K562 (cell line): ENCODE measurements around the gene TPD52L2. TPM values are rescaled to one million over a fixed set of nuclear protein-coding genes. Genes with fewer than 3 reads are reported as not detected.

Experiments used
- BDP1 ChIP-seq: IDR thresholded peaks from 3 replicates; pipeline ENCODE4 v1.6.1; 2011; ENCODE audit not compliant: insufficient read length, insufficient read depth
- FOXM1 ChIP-seq, 2 experiments: fragments of 450-650 bp in 1 of 2; sonication (generic) in 1 of 2; formaldehyde crosslinking in 1 of 2; IDR thresholded peaks; 2 replicates each; pipeline versions ENCODE4 v1.6.1 to v1.9.0; 2017 to 2022; ENCODE audit warnings: low read depth in 2 of 2, mild to moderate bottlenecking in 2 of 2, missing genetic modification reagents in 1 of 2, moderate library complexity in 1 of 2
- GABPB2 ChIP-seq: fragments of 250-450 bp; sonication (Bioruptor Pico); conservative IDR thresholded peaks from 2 replicates; pipeline ENCODE4 v1.5.1; 2021; ENCODE audit warnings: mild to moderate bottlenecking
- GTF2F1 ChIP-seq: IDR thresholded peaks from 2 replicates; pipeline ENCODE4 v1.6.1; 2011; ENCODE audit warnings: low read depth, low read length, improper control_type of control experiment
- HEY1 ChIP-seq: fragments of 250-450 bp; sonication (Bioruptor Pico); IDR thresholded peaks from 2 replicates; pipeline ENCODE4 v1.5.0; 2020; ENCODE audit warnings: mild to moderate bottlenecking, moderate library complexity, borderline replicate concordance
- IRF1 ChIP-seq: sonication (generic); formaldehyde crosslinking; IDR thresholded peaks from 2 replicates; pipeline ENCODE4 v1.8.0; 2022; ENCODE audit warnings: missing genetic modification reagents, mild to moderate bottlenecking, borderline replicate concordance
- IRF9 ChIP-seq: fragments of 450-650 bp; IDR thresholded peaks from 2 replicates; pipeline ENCODE4 v1.6.1; 2016; ENCODE audit warnings: missing biosample characterization, missing genetic modification characterization
- KLF6 ChIP-seq: fragments of 250-450 bp; sonication (Bioruptor Pico); IDR thresholded peaks from 2 replicates; pipeline ENCODE4 v1.4.0; 2020; ENCODE audit warnings: mild to moderate bottlenecking, moderate library complexity, borderline replicate concordance
- MCM3 ChIP-seq: fragments of 450-650 bp; IDR thresholded peaks from 2 replicates; pipeline ENCODE4 v1.6.1; 2016
- MTA3 ChIP-seq: fragments of 450-650 bp; formaldehyde crosslinking; IDR thresholded peaks from 2 replicates; pipeline ENCODE4 v1.6.1; 2017; ENCODE audit warnings: mild to moderate bottlenecking, borderline replicate concordance
- NFYB ChIP-seq: IDR thresholded peaks from 2 replicates; pipeline ENCODE4 v1.6.1; 2011; ENCODE audit warnings: mild to moderate bottlenecking, moderate library complexity; ENCODE audit not compliant: insufficient read length; ENCODE audit errors: extremely low read depth
- NR2C1 ChIP-seq, 2 experiments: fragments of 450-650 bp; IDR thresholded peaks; 2 replicates each; pipeline ENCODE4 v1.6.1; 2017; ENCODE audit warnings: mild to moderate bottlenecking in 2 of 2, antibody characterized with exemption in 1 of 2, inconsistent platforms in 1 of 2, missing compliant biosample characterization in 1 of 2, missing genetic modification characterization in 1 of 2
- RBFOX2 ChIP-seq: fragments of 200-400 bp; formaldehyde crosslinking; IDR thresholded peaks from 2 replicates; pipeline ENCODE4 v1.6.1; 2017; ENCODE audit warnings: low read depth, mild to moderate bottlenecking, low read length, moderate library complexity
- RBM15 ChIP-seq: fragments of 200-400 bp; formaldehyde crosslinking; IDR thresholded peaks from 2 replicates; pipeline ENCODE4 v1.6.1; 2018; ENCODE audit warnings: mild to moderate bottlenecking, low read length, moderate library complexity; ENCODE audit not compliant: insufficient read depth
- RFX7 ChIP-seq: fragments of 250-450 bp; sonication (Bioruptor Pico); IDR thresholded peaks from 2 replicates; pipeline ENCODE4 v1.5.1; 2021; ENCODE audit warnings: mild to moderate bottlenecking
- SMAD3 ChIP-seq: fragments of 450-650 bp; formaldehyde crosslinking; conservative IDR thresholded peaks from 2 replicates; pipeline ENCODE4 v1.4.0; 2020; ENCODE audit warnings: mild to moderate bottlenecking
- SMC3 ChIP-seq: conservative IDR thresholded peaks from 2 replicates; pipeline ENCODE4 v1.6.1; 2011; ENCODE audit warnings: low read depth, low read length, improper control_type of control experiment; ENCODE audit not compliant: insufficient read depth
- TARDBP ChIP-seq: fragments of 450-650 bp; IDR thresholded peaks from 2 replicates; pipeline ENCODE4 v1.6.1; 2016
- TGIF2 ChIP-seq: sonication (generic); formaldehyde crosslinking; IDR thresholded peaks from 2 replicates; pipeline ENCODE4 v1.8.1; 2022; ENCODE audit warnings: mild to moderate bottlenecking, missing genetic modification reagents, moderate library complexity
- TSC22D4 ChIP-seq: fragments of 450-650 bp; IDR thresholded peaks from 2 replicates; pipeline ENCODE4 v1.6.1; 2016; ENCODE audit warnings: missing genetic modification characterization, missing biosample characterization, control low read depth
- ZBTB2 ChIP-seq: fragments of 450-650 bp; IDR thresholded peaks from 2 replicates; pipeline ENCODE4 v1.6.1; 2016; ENCODE audit warnings: antibody characterized with exemption
- ZBTB5 ChIP-seq: fragments of 450-650 bp; IDR thresholded peaks from 2 replicates; pipeline ENCODE4 v1.6.1; 2017; ENCODE audit warnings: antibody characterized with exemption
- ZNF583 ChIP-seq: fragments of 250-450 bp; sonication (Bioruptor Pico); IDR thresholded peaks from 2 replicates; pipeline ENCODE4 v1.4.0; 2020
- polyA plus RNA-seq, 8 experiments: library from polyadenylated mRNA; depleted of rRNA in 4 of 8; stranded (reverse) in 5 of 8; unstranded in 3 of 8; fragments of >200 nt; fragmentation: Nextera tagmentation in 2 of 8; fragmentation: Illumina TruSeq in 1 of 8; extraction: Ambion mirVana in 2 of 8; extraction: Trizol in 1 of 8; gene quantifications; 2 replicates each; pipeline versions ENCODE4 v1.2.1 to v1.2.3, GENCODE V29; 2011 to 2014; ENCODE audit warnings: inconsistent platforms in 1 of 8, missing spikeins in 1 of 8
- total RNA-seq, 7 experiments: library from RNA; depleted of rRNA in 6 of 7; stranded (reverse); fragments of >200 nt in 6 of 7; fragmentation: Illumina TruSeq in 2 of 7; extraction: Trizol in 2 of 7; gene quantifications; 2 replicates each; pipeline versions ENCODE4 v1.2.1 to v1.2.3, GENCODE V29; 2011 to 2021; ENCODE audit warnings: low replicate concordance in 1 of 7

Gene TPD52L2
- total and polyA plus RNA-seq, 9 of the 15 experiments (the other 6 are each of a cell fraction or from before 2014, with no cell fraction given), result 1.9 to 117 (median 74.6) TPM

- TF ChIP-seq ZBTB5 (no peak; the same call in 1 of the 2 replicates), ZBTB2 (no peak; the same call in 1 of the 2 replicates), TARDBP (no peak), TGIF2 (CRISPR knock-in tag) (no peak), RBM15 (no peak), TSC22D4 (tag) (no peak), ZNF583 (CRISPR knock-in tag) (no peak), GABPB2 (no peak), SMAD3 (CRISPR knock-in tag) (no peak), MCM3 (no peak), IRF9 (no peak), KLF6 (CRISPR knock-in tag) (peak; percentile 47; the same call in 1 of the 2 replicates), GTF2F1 (peak; percentile 45; the same call in 1 of the 2 replicates), MTA3 (0 out of 2 replicates have a peak, but pooled peaks have one; percentile 89), RFX7 (no peak), NFYB (peak; percentile 94), IRF1 (CRISPR knock-in tag) (peak; percentile 52; the same call in 1 of the 2 replicates), HEY1 (CRISPR knock-in tag) (no peak), NR2C1 (IDR thresholded peaks at IDR 0.05) (peak; percentile 88), NR2C1 (tag; IDR thresholded peaks at IDR 0.05) (peak; percentile 86), BDP1 (no peak), SMC3 (no peak), RBFOX2 (peak; percentile 97), FOXM1 (IDR thresholded peaks at IDR 0.05; ENCODE audit: low read depth) (no peak), FOXM1 (CRISPR knock-in tag; IDR thresholded peaks at IDR 0.05; ENCODE audit: low read depth) (no peak; the same call in 1 of the 2 replicates)
Observed at GRCh38 chr20:63864978-63865640, at the start of gene TPD52L2 (continued).
